Activated naive CD4-positive, alpha-beta T cell treated with anti-CD3 and anti-CD28 coated beads for 36 hours (primary cell): ENCODE results near the gene RAB11FIP3. TPM values are rescaled to one million over a fixed set of nuclear protein-coding genes. Genes with fewer than 3 reads are reported as not detected.
"Not testable (repeated sequence)": the region's sequence is repeated elsewhere in the genome, so short reads cannot be mapped to it uniquely, and the experiment has no call there.

Experiments used
- CTCF ChIA-PET: fragments of 350-600 bp; sonication (Branson Sonifier 250); formaldehyde crosslinking; loops from one replicate; lab custom pipeline; 2021; ENCODE audit warnings: antibody characterized with exemption; lab: Charles Lee
- DNase-seq: peaks from one replicate; pipeline ENCODE4 v3.0.0-alpha.2; 2020
- H3K27ac Mint-ChIP-seq: one replicate; pipeline ENCODE4 v1.8.0; 2021; ENCODE audit warnings: mild to moderate bottlenecking, mixed read lengths
- H3K27me3 Mint-ChIP-seq: one replicate; pipeline ENCODE4 v1.8.0; 2021; ENCODE audit warnings: low read depth, mixed read lengths
- H3K36me3 Mint-ChIP-seq: one replicate; pipeline ENCODE4 v1.8.0; 2021; ENCODE audit warnings: low read depth, mixed read lengths
- H3K4me1 Mint-ChIP-seq: one replicate; pipeline ENCODE4 v1.8.0; 2021; ENCODE audit warnings: low read depth, mixed read lengths
- H3K4me3 Mint-ChIP-seq: one replicate; pipeline ENCODE4 v1.8.0; 2021; ENCODE audit warnings: mild to moderate bottlenecking, moderate library complexity, mixed read lengths
- H3K9me3 Mint-ChIP-seq: one replicate; pipeline ENCODE4 v1.8.0; 2021; ENCODE audit warnings: mixed read lengths
- intact Hi-C: fragments of 100-400 bp; cut with micrococcal nuclease; formaldehyde crosslinking; loops from one replicate; pipeline ENCODE4 v1.15.1; 2023
- total RNA-seq, 2 experiments: library from RNA; stranded (reverse); gene quantifications; one replicate each; pipeline ENCODE4 v1.2.3, GENCODE V29; 2021

RAB11FIP3 gene
- total RNA-seq, 2 experiments from 2014 or later: 15.8 to 18.2 TPM

DNA sequence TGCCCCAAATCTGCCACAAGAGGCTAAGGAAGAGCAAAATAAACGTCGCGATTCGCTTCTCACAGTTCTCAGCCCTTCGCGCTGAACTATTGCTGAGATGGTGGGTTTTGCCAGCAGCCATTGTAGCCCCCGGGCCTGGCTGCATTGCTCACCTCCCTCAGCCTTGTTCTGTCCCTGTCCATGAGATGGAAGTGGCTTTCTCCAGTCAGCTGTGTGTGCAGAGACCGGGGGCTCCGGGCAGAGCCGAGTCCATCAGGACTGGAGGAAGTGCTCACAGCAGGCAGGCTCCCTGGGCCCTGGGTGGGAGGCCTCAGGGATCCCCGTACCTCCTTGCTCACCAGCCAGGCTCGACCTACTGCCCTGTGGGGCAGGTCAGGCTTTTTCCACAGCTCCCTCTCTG, 74.5 kb downstream of the RAB11FIP3 start:
- intact Hi-C loops: loop anchor here (5.0 kb wide), 1 partner anchor 108 kb away; no protein-coding TSS in a partner anchor
- Mint-ChIP-seq H3K36me3 (no peaks in the 10 kb centered on the region), H3K4me1 (no peaks in the 10 kb centered on the region), H3K27me3 (no peaks in the 10 kb centered on the region), H3K9me3 (no peaks in the 10 kb centered on the region), H3K4me3 (no peak overlapping the region), H3K27ac (no peak overlapping the region)
- no peak for DNase-seq
- CTCF ChIA-PET: no interaction called here

DNA sequence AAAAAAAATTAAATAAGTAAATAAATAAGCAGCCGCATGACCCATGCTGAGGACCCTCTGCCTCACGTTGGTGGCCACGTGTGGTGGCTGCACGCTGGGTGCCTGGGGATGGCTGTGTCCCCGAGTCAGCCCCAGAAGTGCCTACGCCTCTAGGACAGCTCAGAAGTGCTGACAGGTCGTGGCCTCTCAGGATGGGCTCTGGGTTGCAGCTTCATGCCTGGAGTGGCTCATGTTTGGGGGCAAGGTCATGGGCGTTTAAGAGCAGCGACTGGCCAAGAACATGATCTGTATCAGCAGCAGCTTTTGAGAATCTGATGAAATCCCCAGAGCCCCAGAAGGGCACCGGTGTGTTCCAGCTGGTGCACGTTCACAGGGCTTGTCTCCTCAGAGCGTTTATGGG, 75.3 kb downstream of the RAB11FIP3 start:
- no peaks in the 10 kb centered on the region for H3K27me3 Mint-ChIP-seq
- H3K4me1 Mint-ChIP-seq: no peaks in the 10 kb centered on the region
- intact Hi-C loops: no loop called here

DNA sequence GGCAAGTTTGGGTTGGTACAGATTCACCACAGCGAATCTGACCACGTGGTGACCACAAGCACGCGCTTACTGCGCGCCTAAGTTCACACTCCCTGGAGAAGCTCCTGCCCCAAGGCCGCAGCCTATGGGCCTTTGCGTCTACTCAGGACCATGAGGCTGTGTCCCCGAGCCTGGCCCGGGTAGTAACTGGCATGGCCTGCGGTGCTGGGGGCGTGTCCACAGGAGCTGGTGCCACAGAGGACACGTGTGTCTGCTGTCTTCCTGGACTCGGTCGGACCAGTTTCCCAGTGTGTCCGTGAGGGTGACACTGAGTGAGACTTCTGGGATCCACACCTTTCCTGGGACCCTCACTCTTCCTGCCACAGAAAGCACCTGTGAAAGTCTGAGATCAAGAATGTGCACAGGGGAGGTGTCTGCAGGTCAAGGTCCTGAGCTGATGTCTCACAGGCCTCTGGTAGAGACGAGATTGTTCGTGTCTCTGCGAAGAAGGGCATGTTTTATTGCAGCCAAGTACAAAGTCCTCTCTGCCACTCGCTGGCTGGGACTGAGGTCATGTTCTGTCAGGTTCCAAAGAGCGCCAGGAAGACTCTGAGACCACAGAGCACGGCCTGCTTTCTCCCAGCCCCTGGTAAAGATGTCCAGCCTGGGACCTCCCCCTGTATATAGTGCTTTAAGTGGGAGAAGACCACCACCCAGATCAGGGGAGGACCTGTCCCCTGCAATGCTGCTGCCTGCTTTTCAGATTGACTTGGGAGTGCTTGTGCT, 76.9 kb downstream of the RAB11FIP3 start:
- H3K36me3 Mint-ChIP-seq: no peaks in the 10 kb centered on the region
- no peaks in the 10 kb centered on the region for H3K4me1 Mint-ChIP-seq
- DNase-seq: no peak
- no peak overlapping the region for H3K27ac Mint-ChIP-seq
- H3K9me3 Mint-ChIP-seq: no peaks in the 10 kb centered on the region
- H3K4me3 Mint-ChIP-seq: no peak overlapping the region
- intact Hi-C loops: no loop called here
- no peaks in the 10 kb centered on the region for H3K27me3 Mint-ChIP-seq
- CTCF ChIA-PET: no interaction called here

More for the DNA sequence above, 75.3 kb downstream of the RAB11FIP3 start:
- Mint-ChIP-seq H3K9me3 (no peaks in the 10 kb centered on the region), H3K4me3 (no peak overlapping the region), H3K36me3 (no peaks in the 10 kb centered on the region), H3K27ac (no peak overlapping the region)
- no peak for DNase-seq
- CTCF ChIA-PET: no interaction called here

DNA sequence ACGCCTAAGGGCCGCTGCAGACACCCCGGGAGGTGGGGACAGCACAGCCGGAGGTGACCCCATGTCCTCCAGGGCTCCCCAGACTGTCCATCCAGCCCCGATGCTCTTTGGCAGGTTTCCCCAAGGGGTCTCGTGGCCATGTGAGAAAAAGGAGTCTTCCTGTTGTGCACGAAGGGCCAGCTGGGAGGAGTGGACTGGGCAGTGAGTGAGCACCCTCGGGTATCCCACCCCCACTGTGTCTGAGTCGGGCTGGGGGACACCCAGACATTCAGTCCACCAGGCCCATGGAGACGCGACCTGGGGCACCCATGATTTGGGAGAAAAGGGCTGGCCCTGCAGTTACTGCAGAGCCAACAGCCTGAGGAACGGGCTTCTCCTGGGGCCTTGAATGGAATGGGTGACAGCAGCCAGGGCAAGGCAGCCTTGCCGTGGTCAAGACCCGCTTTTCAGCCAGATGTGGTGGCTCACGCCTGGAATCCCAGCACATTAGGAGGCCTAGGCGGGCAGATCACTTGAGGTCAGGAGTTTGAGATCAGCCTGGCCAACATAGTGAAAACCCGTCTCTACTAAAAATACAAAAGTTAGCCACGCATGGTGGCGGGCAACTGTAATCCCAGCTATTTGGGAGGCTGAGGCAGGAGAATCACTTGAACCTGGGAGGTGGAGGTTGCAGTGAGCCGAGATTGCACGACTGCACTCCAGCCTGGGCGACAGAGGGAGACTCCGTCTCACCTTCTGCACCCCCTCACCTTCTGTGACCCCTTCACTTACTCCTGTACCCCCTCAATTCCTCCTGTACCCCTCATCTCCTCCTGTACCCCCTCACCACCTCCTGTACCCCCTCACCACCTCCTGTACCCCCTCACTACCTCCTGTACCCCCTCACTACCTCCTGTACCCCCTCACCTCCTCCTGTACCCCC, 78.0 kb downstream of the RAB11FIP3 start:
- CTCF ChIA-PET: no interaction called here
- no peak for DNase-seq
- Mint-ChIP-seq H3K27me3 (no peaks in the 10 kb centered on the region), H3K4me3 (no peak overlapping the region), H3K9me3 (no peaks in the 10 kb centered on the region), H3K27ac (no peak overlapping the region), H3K36me3 (no peaks in the 10 kb centered on the region), H3K4me1 (no peaks in the 10 kb centered on the region)
- intact Hi-C loops: no loop called here

DNA sequence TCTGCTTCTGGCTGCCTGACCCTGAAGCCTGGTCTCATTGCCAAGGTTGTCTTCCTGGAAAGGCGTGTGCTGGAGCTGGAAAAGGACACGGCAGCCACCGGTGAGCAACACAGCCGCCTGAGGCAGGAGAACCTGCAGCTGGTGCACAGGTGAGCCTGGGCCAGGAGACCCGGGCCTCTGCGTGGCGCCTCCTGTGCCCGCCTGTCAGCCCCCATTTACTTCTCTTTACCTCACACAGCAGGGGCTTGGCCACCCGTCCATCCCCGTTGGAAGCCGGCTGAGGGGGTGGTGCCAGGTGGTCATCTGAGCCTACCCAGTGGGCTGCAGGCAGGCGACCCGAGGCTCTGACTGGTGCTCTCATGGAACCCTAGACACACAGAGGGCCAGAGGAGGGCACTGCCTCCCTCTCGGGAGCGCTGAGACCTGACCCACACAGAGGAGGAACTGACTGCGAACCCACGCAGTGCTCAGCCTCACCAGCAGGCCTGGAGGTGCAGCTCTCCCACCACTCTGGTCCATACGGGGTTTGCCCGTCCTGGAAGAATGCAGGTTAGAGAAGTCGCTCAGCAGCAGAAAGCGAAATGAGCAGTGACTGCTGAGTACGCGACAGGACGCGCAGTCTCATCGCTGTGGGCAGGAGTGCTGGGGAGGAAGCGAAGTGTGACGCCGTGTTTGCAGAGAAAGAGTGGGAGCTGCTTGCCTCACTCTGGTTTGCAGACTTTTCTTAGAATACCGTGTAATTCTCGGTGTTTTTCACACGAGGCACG, 80.2 kb downstream of the RAB11FIP3 start:
- H3K4me3 Mint-ChIP-seq: no peak overlapping the region
- H3K9me3 Mint-ChIP-seq: no peaks in the 10 kb centered on the region
- no peak overlapping the region for H3K27ac Mint-ChIP-seq
- intact Hi-C loops: no loop called here
- CTCF ChIA-PET: no interaction called here
- no peaks in the 10 kb centered on the region for H3K27me3 Mint-ChIP-seq
- H3K36me3 Mint-ChIP-seq: no peaks in the 10 kb centered on the region
- no peaks in the 10 kb centered on the region for H3K4me1 Mint-ChIP-seq
- no peak for DNase-seq

DNA sequence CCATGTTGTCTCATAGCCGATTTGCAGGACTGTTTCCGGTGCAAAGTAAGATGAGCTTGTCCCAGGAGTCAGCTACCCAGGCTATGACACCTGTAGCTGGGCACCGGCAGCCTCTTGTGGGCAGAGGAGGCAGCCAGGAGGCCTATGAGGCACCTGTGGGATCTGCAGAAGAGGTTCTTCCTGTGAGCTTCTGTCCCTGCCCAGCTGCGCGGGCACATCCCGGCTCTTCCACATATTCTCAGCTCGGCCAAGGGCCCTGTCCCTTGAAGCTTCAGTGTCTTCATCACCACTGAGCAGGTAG, 80.7 kb downstream of the RAB11FIP3 start:
- H3K27me3 Mint-ChIP-seq: no peaks in the 10 kb centered on the region
- H3K36me3 Mint-ChIP-seq: no peaks in the 10 kb centered on the region
- intact Hi-C loops: no loop called here
- CTCF ChIA-PET: no interaction called here
- no peak overlapping the region for H3K27ac Mint-ChIP-seq
- no peaks in the 10 kb centered on the region for H3K4me1 Mint-ChIP-seq
- no peak for DNase-seq
- no peaks in the 10 kb centered on the region for H3K9me3 Mint-ChIP-seq
- no peak overlapping the region for H3K4me3 Mint-ChIP-seq

DNA sequence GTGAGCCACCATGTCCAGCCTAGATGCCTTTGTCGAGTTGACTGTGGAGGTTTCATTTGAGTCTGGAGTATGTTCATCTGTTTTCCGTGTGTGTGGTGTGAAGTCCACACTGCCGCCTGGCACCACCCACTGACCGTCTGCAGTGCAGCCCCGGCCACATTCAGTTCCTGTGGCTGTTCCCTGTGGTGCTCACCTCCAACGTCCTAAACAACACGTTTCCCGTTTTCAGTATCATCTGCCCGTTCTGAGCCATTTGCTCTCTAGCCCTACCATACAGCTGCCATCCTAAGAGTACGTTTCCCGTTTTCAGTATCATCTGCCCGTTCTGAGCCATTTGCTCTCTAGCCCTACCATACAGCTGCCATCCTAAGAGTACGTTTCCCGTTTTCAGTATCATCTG, 82.1 kb downstream of the RAB11FIP3 start:
- H3K4me1 Mint-ChIP-seq, DNase-seq, H3K36me3 Mint-ChIP-seq, H3K4me3 Mint-ChIP-seq, intact Hi-C loops, H3K27ac Mint-ChIP-seq, CTCF ChIA-PET, H3K9me3 Mint-ChIP-seq, H3K27me3 Mint-ChIP-seq: not testable (repeated sequence)

DNA sequence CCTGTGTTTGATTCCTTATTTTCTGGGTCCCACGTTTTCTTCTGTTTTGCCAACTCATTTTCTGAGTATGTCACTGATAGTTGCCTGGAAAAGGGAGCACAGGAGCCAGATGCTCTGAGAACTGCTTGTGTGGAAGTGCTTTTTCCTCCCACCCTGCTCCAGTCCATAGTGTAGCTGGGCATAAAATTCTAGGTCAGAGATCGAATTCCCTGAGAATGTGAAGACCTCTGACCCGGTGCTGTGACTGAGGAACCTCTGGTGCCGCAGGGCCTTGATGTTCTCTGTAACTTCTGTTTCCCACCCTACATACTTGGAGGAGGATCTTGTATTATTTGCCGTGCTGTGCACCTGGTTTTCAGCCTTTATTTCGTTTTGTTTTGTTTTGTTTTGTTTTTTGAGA, 82.5 kb downstream of the RAB11FIP3 start:
- Mint-ChIP-seq H3K36me3 (no peaks in the 10 kb centered on the region), H3K9me3 (no peaks in the 10 kb centered on the region), H3K4me3 (no peak overlapping the region), H3K27ac (no peak overlapping the region), H3K4me1 (no peaks in the 10 kb centered on the region), H3K27me3 (no peaks in the 10 kb centered on the region)
- DNase-seq: no peak
- intact Hi-C loops: no loop called here
- CTCF ChIA-PET: no interaction called here

DNA sequence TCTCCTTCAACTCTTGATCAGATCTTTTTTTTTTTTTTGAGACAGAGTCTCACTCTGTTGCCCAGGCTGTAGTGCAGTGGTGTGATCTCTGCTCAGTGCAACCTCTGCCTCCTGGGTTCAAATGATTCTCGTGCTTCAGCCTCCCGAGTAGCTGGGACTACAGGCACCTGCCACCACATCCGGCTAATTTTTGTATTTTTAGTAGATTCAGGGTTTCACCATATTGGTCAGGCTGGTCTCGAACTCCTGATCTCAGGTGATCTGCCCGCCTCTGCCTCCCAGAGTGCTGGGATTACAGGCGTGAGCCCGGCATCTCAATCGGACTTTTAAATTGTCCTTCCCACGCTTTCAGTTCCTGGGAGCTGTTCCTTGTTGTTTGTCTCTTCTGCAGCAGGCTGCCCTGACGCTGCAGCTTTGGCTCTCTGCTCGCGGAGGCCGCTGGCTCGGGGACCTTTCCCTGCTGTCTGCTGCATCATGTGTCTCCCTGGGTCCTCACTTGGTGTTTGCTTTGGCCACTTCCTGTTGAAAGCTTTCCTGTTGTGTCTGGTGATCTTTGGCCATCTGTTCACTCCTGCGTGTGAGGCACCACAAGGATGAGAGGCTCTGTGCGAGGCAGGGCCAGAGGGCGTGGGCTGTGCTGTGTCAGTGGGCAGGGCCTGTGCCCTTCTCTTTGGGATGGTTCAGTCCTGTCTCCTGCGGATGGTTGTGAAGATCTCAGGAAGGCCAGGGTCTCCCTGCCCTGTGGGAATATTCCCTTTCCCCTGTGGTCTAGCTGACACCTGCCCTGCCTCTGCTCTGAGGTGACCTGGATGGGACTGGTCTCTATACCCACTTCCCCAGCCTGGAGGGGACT, 83.7 kb downstream of the RAB11FIP3 start:
- Mint-ChIP-seq H3K9me3 (no peaks in the 10 kb centered on the region), H3K4me3 (no peak overlapping the region), H3K4me1 (no peaks in the 10 kb centered on the region), H3K36me3 (no peaks in the 10 kb centered on the region), H3K27ac (no peak overlapping the region), H3K27me3 (no peaks in the 10 kb centered on the region)
- intact Hi-C loops: no loop called here
- CTCF ChIA-PET: no interaction called here
- DNase-seq: no peak

DNA sequence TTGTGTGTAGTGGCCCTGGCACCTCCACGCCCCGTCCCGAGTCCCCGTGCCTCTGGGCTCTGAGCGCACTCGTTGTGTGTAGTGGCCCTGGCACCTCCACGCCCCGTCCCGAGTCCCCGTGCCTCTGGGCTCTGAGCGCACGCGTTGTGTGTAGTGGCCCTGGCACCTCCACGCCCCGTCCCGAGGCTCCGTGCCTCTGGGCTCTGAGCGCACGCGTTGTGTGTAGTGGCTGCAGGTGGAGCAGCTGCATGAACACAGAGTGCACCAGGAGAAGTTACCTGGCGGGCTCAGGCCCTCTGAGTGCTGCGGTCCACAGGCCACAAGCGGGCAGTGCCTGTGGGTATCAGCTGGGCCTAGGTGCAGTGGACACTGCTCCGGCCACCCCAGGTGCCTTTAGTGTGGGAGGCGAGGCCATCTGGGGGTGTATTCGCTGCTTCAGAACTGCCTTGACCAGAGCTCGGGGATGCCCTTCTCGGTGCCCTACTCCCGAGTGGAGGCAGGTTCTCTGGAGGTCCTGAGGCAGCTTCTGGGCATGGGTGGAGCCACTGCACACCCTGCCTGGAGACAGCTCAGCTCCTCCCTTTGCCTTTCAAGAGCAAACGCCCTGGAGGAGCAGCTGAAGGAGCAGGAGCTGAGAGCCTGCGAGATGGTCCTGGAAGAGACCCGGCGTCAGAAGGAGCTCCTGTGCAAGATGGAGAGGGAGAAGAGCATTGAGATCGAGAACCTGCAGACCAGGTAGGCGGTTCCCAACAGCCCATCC, 84.8 kb downstream of the RAB11FIP3 start:
- Mint-ChIP-seq H3K9me3 (no peaks in the 10 kb centered on the region), H3K27ac (no peak overlapping the region), H3K27me3 (no peaks in the 10 kb centered on the region), H3K4me3 (no peak overlapping the region), H3K36me3 (no peaks in the 10 kb centered on the region), H3K4me1 (no peaks in the 10 kb centered on the region)
- intact Hi-C loops: no loop called here
- no peak for DNase-seq
- CTCF ChIA-PET: interaction anchor here (0.6 kb wide), 1 partner anchor 9 kb away, joined by 4 read pairs; no protein-coding TSS in a partner anchor

DNA sequence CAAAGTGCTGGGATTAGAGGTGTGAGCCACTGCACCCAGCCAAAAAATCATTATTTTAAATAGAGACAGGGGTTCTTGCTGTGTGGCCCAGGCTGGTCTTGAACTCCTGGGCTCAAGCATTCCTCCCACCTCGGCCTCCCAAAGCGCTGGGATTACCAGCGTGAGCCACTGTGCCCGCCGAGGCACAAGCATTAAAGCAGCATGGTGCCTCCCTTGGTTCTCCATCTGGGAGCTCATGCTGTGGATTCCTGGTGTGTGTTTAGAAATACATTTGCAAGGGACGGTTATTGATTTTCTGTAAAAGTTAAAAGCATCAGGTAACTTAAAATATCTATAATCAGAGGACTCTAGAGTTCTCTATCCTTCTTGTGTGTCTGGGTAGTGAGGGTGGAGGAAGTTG, 87.4 kb downstream of the RAB11FIP3 start:
- Mint-ChIP-seq H3K36me3 (no peaks in the 10 kb centered on the region), H3K9me3 (no peaks in the 10 kb centered on the region), H3K4me1 (no peaks in the 10 kb centered on the region), H3K27ac (no peak overlapping the region), H3K27me3 (no peaks in the 10 kb centered on the region), H3K4me3 (no peak overlapping the region)
- DNase-seq: no peak
- intact Hi-C loops: no loop called here
- CTCF ChIA-PET: no interaction called here
